Stimulated activated CD4-positive, alpha-beta T cell treated with anti-CD3 and anti-CD28 coated beads, Interleukin-1b, Interleukin-23, amount 100 ng/mL, for 4 hours (primary cell): ENCODE data around the gene MARCHF7.
"Not testable (repeated sequence)": the region's sequence is repeated elsewhere in the genome, so short reads cannot be mapped to it uniquely, and the experiment has no call there.

Experiments used
- DNase-seq, 2 donors: peaks; one replicate each; pipeline ENCODE4 v3.0.0-alpha.2; 2020; ENCODE audit warnings: low read depth in 2 of 2

MARCHF7 gene

DNA sequence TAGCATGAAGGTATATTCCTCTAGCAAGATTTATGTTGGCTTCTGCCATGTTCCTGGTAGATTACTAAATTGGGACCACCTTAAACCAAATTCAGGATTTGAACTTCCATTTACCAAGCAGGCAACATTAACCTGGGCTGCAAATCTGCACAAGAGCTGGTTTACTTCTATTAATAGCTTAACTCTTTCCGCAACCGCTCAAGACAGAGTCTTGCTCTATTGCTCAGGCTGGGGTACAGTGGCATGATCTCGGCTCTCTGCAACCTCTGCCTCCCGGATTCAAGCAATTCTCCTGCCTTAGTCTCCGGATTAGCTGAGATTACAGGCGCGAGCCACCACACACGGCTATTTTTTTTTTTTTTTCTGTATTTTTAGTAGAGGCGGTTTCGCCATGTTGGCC is 8.4 kb downstream of the MARCHF7 start:
- DNase-seq: no peak

DNA sequence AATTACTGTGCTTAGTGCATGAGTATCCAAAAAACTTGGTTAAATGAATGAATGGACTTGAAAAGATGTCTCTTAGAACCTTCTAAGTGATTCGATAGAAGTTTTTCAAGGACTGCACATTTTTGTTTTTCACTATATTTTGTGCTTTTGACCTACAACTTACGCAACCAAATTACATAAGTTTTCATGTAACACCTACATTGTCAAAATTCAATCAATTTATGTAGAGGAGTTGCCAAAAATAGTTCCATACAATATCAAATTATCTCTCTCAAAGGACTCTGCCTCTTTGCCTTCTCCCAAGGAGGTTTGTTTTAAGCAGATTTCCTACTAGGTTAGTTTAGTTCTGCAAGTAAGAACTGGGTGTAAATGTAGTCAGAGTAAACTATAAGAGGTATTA is 10.3 kb downstream of the MARCHF7 start:
- DNase-seq: no peak

DNA sequence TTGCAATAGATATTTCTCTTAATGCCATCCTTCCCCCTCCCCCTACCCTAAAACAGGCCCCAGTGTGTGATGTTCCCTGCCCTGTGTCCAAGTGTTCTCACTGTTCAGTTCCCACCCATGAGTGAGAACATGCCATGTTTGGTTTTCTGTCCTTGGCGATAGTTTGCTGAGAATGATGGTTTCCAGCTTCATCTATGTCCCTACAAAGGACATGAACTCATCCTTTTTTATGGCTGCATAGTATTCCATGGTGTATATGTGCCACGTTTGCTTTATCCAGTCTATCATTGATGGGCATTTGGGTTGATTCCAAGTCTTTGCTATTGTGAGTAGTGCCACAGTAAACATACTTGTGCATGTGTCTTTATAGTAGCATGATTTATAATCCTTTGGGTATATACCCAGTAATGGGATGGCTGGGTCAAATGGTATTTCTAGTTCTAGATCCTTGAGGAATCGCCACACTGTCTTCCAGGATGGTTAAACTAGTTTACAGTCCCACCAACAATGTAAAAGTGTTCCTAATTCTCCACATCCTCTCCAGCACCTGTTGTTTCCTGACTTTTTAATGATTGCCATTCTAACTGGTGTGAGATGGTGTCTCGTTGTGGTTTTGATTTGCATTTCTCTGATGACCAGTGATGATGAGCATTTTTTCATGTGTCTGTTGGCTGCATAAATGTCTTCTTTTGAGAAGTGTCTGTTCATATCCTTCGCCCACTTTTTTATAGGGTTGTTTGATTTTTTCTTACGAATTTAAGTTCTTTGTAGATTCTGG is 12.7 kb downstream of the MARCHF7 start:
- not testable (repeated sequence) for DNase-seq

DNA sequence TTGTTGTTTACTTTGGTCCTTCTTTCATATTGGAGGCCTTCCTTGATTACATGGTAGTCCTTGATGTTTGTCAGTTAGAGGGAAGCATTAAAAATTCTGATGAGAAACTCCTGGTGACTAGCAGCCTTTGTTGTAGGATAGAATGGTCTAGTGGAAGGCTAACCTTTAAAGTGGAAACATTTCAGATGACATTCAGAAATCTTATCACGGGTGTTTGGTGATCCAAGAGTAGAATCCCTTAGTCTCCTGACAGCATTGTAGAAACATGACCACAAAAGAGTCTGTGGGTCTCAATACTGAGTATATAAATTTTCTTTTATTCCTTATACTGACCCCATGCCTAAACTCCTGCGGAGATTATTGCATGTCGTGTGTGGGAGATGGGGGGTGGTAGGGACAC is 13.4 kb downstream of the MARCHF7 start:
- no peak for DNase-seq

DNA sequence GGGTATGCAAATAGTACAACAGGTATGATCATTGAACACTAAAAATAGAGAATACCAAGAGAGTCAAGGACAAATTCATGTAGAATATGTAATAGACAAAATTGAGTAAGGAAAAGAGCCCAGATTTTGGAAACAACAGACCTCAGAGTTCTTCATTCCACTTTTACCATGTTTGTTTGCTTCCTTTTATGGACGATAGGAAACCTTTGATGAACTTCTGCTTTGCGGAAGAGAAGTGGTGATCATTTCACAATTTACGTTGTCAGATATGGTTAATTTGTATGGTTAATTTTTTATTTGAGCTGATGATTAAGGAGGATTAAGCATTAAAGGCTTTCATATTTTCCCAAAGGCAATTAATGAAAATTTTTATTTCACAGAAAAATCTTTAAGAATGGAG is 16.3 kb downstream of the MARCHF7 start:
- DNase-seq: no peak

DNA sequence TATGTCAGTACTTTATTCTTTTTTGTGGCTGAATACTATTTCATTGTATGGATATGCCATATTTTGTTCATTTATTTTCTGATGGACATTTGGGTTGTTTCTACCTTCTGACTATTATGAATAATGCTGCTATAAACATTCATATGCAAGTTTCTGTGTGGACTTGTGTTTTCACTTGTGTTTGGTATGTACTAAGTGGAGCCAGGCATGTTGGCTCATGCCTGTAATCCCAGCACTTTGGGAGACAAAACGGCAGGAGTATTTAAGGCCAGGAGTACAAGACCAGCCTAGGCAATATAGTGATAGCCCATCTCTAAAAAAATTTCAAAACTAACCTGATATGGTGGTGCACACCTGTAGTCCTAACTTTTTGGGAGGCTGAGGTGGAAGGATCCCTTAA is 23.3 kb downstream of the MARCHF7 start:
- no peak for DNase-seq

DNA sequence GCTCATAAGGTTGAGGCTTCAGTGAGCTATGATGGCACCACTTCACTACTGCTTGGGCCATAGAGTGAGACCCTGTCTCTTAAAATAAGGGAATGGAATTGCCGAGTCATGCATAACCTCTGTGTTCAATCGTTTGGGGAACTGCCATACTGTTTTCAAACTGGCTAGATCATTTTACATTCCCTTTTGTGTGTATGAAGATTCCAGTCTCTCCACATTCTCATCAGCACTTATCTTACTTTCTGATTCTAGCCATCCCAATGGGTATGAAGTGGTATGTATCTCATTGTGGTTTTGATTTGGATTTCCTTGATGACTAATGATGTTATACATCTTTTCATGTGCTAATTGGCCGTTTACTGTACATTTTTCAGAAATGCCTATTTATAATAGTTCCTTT is 23.7 kb downstream of the MARCHF7 start:
- no peak for DNase-seq

DNA sequence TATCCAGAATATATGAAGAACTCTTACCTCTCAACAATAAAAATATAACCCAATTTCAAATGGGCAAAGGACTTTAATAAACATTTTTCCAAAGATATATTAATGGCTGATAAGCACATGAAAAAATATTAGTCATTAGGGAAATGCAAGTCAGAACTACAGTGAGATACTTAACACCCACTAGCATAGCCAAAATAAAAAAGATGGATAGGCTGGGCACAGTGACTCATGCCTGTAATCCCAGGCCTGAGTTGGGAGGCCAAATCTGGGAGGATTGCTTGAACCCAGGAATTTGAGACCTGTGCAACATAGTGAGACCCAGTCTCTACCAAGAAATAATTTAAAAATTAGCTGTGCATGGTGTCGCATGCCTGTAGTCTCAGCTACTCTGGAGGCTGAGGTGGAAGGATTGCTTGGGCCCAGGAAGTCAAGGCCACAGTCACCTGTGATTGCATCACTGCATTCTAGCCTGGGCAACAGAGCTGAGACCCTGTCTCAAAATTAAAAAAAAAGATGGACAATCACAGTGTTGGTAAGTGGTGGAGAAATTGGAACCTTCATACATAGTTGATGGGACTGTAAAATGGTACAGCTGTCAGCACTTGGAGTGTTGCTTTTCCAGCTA is 25.1 kb downstream of the MARCHF7 start:
- no peak for DNase-seq

DNA sequence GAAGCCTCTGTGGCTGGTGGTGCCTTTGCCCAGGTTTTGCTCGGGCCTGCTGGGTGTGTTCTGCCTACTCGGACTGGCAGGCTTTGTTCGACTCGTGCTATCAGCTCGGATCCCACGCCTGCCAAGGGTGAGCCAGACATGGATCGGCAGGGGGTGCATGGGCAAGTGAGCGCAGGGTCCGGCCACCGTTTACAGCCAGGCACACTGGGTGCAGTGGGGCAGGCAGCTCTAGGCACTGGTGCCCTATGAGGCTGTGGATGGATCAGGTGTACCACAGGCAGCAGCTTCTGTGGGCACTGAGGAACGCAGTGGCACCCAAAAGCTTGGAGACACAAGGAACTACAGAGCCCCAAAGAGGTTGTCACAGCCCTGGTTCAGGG is 25.6 kb downstream of the MARCHF7 start:
- DNase-seq: no peak

DNA sequence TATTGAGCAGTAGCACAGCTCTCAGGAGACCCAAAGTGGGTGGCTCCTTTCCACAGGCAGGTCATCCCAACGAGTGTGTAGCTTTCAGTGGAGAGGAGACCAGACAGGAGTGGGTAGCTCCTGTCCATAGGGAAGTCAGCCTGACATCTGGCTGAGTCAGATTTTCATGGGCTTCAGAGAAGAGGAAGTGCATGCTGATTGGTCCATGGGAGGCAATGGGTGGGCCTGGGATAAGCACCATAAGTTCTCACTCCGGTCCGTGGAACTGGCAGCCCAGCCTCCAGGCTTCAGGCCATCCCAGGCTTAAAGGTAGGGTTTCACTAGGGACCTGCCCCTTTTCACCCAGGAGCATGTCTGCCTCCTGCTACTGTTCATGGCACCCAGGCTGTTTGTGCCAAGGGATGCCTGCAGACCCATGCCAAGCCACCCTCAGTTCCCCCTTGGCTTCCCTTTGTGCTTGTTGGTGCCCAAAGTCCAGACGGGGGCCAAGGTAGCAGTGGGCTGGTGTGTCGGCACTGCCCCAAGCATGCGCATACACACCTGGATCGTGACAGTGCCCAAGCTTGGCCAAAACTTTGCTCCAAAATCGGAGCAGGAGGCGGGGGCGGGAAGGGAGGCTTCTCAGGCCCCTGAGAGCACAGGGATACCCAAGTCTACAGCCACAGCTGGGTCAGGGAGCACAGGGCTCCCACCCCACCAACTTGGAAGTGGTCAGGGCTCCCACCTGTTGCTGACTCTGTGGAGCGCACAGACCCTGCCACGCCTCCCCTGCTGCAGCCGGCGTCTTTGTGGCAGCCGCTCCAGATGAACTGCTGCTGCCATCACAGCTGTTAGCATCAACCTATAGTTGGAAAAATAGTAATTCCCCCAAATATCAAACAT is 26.4 kb downstream of the MARCHF7 start:
- no peak for DNase-seq

DNA sequence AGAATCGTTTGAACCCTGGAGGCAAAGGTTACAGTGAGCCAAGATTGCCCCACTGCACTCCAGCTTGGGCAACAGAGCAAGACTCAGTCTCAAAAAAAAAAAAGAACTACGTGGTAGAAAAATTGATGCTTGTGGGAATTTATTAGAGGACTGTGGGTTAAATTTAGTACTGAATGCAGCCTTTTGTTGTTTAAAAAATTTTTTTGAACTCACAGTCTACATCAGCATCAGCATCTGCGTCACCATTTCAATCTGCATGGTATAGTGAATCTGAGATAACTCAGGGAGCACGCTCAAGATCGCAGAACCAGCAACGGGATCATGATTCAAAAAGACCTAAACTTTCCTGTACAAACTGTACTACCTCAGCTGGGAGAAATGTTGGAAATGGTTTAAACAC is 30.5 kb downstream of the MARCHF7 start:
- no peak for DNase-seq

DNA sequence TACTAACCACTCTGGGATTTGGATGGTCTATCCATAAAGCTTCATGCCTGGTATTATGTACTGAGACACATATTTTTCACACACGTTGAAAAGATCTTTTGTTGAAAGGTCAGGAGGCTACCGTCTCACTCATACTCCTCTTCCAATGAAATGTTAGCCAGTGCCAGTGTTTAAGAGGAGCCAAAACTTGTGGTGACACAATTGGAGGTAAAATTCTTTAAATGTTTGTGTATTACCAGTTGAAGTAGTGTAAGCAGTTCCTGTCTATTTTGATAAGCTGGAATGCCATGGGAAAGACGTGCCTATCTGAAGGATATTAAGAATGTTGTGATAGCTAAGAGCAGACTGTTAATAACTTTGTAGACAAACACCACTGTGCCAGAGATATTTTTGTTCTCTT is 32.1 kb downstream of the MARCHF7 start:
- no peak for DNase-seq

DNA sequence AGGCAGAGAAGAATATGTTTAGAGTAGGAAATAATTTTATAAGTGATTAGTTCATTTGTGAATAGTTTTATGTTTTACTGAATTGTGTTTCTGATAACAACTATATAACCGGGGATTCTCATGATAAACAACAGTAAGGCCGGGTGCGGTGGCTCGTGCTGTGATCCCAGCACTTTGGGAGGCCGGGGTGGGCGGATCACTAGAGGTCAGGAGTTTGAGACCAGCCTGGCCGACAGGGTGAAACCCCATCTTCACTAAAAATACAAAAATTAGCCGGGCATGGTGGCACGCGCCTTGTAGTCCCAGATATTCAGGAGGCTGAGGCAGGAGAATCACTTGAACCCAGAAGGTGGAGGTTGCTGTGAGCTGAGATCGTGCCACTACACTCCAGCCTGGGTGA is 32.9 kb downstream of the MARCHF7 start:
- DNase-seq: not testable (repeated sequence)

DNA sequence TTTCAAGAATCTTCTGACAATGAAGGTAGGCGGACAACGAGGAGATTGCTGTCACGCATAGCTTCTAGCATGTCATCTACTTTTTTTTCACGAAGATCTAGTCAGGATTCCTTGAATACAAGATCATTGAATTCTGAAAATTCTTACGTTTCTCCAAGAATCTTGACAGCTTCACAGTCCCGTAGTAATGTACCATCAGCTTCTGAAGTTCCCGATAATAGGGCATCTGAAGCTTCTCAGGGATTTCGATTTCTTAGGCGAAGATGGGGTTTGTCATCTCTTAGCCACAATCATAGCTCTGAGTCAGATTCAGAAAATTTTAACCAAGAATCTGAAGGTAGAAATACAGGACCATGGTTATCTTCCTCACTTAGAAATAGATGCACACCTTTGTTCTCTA is 35.8 kb downstream of the MARCHF7 start:
- no peak for DNase-seq

DNA sequence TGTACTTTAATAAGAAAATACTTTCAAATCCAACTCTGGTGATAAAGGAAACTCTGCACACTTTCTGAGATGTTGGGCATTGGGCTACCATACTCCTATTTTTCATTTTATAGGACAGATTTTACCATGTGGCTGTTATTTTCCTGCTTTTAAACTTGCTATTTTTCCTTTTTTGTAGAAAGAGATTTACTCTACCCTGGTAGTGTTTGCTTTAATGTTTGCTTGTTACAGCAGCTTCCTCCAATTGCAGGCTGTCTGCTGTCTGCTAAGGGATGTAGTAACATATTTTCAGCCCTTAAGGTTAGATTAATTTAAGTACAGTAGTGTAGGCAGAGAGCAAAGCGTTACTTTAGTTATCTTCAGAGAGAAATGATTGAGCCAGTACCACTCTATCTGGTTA is 38.6 kb downstream of the MARCHF7 start:
- DNase-seq: no peak

DNA sequence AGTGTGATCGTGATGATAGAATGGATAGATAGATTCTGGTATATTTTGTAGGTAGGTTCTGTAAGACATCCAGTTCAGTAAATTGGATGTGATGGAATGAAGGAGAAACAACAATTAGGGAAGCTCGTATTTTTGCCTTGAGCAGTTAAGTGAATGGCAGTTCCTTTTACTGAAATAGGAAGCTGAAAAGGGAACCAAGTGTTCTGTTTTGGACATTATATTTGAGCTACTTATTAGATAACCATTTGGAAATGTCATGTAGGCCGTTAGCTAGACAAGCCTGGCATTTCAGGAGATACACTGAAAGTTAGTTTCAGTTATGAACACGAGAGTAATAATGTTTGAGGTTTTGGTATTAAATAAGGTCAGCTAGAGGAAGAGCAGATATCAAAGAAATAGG is 41.5 kb downstream of the MARCHF7 start:
- no peak for DNase-seq

DNA sequence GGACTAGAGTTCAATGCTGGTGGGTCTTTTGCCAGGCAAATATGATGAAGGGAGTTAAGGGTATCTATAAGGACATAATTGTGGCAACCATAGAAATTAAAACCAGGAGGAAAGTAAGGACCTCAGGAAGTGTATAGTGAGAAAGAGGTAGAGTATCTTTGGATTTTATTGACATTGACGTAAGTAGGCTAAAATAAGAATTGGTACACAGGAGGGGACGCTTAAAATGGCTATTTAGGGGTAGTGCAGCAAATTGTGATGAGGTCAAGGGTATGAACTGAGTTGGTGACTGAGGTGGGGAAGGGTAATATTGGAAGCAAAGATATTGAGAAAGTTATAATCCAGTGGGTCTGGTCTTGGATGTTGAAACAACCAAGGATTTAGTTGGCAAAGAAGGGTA is 42.7 kb downstream of the MARCHF7 start:
- no peak for DNase-seq

DNA sequence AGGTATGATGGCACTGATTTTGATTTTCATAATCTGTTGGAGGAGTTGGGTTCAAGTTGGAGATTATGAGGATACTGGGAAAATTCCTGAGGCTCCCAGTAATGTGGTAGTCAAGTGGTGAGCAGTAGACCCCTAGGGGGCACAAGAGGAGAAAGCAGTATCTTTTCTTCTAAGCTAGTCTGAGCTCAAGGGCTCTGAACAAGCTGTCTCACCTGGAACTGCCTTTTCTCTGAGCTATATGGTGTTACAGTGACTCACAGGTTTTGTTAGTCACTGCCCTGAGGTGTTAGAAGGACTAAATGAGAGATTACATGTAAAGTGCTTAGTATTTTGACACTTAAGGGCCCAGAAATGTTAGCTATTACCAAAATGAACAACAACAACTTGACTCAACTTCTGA is 43.5 kb downstream of the MARCHF7 start:
- DNase-seq: no peak

DNA sequence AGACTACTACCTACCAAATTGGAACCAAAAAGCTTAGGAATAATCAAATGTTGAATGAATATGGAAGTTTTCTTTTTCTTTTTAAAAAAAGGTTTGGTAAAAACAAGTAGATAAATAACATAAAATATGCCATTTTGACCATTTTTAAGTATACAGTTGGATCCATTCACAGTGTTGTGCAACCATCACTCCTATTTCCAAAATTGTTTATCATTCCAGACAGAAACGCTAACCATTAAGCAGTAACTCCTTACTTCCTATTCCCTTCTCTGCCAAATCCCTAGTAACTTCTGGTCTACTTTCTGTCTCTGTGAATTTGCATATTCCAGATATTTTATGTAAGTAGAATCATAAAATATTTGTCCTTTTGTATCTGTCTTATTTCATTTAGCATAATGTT is 45.9 kb downstream of the MARCHF7 start:
- no peak for DNase-seq

DNA sequence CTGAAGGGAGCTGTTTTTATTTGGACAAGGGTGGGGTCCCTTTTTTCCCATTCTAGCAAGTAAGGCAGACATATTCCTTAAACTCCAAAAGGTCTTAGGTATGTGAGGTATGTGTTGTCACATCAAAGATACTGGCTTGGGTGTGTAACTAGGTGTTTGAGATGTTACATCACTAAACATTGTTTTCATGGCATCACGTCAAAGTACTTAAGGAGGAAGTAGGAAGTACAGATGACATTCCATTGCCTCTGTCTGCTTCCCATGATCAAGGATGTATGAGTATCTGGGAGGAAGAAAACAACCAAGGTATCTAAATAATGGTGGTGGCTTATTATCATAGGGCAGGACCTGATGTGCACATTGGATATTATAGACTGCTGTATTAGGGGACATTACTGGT is 46.4 kb downstream of the MARCHF7 start:
- DNase-seq: no peak

DNA sequence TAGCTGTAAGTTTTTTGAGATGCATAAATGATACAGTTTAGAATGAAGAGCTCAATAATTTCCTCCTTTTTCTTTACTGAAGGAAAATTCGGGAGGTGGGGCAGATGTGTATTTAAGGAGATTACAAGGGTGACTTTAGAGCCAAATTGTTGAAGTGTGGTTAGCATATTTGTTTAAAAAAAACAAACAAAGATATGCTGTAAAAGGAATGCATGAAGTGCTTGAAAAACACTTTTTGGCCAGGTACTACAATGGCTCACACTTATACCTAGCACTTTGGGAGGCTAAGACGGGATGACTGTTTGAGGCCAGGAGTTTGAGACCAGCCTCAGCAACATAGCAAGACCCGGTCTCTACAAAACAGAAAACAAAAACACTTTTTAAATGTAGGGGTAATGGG is 47.3 kb downstream of the MARCHF7 start:
- no peak for DNase-seq

DNA sequence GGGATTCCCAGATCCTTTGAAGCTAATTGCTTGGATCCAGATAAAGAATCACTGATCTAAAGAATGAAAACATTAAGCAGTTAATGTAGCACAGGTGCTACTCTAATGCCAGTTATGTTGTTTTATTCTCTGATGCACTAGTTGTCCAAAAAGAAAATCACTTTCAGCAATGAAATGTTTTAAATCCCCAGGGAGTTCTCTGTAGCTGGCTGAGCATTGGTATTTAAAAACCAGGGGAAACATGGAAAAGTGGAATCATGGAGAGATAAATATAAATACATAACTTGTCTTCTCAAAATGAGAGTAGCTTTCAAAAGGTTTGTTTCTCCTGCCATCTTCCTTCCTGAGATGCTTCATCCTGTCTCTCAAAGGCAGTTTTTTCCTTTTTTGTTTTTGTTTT is 48.0 kb downstream of the MARCHF7 start:
- no peak for DNase-seq

DNA sequence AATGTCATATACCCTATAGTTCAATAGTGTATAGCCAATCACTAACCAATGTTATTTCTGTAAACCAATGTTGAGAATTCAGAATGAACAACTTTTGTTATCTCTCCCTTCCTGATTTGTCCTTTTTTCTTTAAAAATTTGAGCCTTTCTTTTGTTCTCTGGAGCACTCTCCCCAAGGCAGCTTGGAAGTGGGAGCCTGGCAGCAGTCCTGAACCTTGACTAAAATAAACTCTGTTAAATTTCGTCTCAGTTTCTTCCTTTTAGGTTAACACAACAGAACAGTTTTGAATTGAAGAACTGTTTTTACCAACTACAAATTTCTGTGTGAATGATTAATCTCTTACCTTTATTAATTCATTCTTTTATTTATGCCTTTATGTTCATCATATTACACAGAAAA is 49.8 kb downstream of the MARCHF7 start:
- no peak for DNase-seq
